Measurements from ENCODE around the gene NAXE.

The NAXE gene

DNA sequence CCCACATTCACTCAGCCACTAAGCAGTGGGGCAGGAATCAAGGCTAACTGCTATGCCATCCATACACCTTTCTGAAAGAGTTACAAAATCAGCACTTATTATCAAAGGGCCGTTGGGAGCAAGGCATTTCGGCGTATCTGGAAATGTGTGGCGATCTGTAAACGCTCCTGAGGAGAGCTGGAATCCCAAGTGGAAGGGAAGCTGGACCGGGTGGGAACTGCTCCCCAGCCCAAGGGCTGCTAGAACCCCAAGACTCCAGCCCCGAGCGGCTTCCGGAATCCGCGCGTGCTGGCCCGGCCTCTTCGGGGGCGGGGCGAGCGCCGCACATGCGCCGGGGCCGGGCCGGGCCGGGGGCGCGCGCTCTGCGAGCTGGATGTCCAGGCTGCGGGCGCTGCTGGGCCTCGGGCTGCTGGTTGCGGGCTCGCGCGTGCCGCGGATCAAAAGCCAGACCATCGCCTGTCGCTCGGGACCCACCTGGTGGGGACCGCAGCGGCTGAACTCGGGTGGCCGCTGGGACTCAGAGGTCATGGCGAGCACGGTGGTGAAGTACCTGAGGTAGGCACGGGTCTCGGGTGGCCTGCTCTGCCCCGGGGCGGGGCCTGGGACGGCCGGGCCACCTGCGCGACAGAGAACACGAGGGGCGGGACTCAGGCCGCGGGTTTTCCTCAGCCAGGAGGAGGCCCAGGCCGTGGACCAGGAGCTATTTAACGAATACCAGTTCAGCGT is at the start of gene NAXE:
Gene NAXE, plus strand, starts transcription at position 345 of the 726 bp plus-strand sequence. Its CDS starts 29 bp downstream, at position 374.
- peak within 1 kb of the TSS; percentile 76 for H3K4me3 ChIP-seq (ENCODE audit: low read depth, low read length)
- TF ChIP-seq, protein P1, sequence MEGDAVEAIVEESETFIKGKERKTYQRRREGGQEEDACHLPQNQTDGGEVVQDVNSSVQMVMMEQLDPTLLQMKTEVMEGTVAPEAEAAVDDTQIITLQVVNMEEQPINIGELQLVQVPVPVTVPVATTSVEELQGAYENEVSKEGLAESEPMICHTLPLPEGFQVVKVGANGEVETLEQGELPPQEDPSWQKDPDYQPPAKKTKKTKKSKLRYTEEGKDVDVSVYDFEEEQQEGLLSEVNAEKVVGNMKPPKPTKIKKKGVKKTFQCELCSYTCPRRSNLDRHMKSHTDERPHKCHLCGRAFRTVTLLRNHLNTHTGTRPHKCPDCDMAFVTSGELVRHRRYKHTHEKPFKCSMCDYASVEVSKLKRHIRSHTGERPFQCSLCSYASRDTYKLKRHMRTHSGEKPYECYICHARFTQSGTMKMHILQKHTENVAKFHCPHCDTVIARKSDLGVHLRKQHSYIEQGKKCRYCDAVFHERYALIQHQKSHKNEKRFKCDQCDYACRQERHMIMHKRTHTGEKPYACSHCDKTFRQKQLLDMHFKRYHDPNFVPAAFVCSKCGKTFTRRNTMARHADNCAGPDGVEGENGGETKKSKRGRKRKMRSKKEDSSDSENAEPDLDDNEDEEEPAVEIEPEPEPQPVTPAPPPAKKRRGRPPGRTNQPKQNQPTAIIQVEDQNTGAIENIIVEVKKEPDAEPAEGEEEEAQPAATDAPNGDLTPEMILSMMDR (IDR thresholded peaks at IDR 0.05; ENCODE audit: low read depth, low read length): no peak
- in situ Hi-C loops (cut with HindIII; ENCODE audit: low sequenced_read_pairs): no loop called here
- peak; percentile 43 for DNase-seq (ENCODE audit: low read depth, low spot score)

DNA sequence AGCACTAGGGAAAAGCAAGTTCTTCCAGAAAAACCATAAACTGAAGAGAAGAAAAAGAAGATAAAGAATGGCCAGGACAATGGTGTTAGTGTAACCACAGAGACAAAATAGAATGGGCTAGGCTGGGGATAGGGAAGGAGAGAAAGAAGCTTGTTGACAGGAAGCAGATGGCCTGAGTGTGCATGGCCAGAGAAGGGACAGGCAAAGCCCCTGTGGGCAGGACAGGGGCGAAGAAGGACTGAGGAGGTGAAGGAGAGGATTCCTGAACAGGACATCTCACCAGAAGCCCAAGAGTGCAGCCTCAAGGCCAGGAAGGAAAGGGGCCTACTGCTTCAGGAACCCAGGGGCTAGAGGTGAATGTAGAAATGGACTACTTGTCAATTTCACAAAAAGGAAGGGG is 48.5 kb upstream of the NAXE start:
- in situ Hi-C loops (cut with HindIII; ENCODE audit: low sequenced_read_pairs): no loop called here

DNA sequence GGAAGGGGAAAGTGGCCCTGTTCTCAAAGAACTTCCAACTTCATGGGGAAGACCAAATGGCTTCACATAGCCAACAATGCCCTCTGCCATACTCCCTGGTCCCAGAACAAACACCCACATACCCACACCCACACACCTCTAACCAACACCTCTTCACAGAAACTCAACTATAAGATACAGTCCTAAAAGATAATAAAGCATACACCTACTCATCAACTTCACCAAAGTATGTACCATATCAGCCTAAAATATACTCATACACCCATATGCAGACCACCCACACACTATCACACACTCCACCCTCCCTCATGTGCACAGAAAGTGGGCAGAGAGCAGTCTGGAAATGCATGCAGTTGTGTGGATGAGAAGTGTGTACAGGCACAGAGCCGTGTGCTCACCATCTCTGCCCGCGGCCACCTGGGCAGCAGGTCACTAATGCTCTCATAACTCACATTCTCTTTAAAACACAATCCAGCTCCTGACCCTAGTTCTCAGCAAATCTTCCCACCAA is 46.9 kb upstream of the NAXE start:
- no peak for DNase-seq (ENCODE audit: low read depth, low spot score)
- TF ChIP-seq, protein P1 (IDR thresholded peaks at IDR 0.05; ENCODE audit: low read depth, low read length): no peak
- in situ Hi-C loops (cut with HindIII; ENCODE audit: low sequenced_read_pairs): no loop called here
- no peak overlapping the region for H3K4me3 ChIP-seq (ENCODE audit: low read depth, low read length)

More for the DNA sequence above, 48.5 kb upstream of the NAXE start:
- TF ChIP-seq, protein P1 (IDR thresholded peaks at IDR 0.05; ENCODE audit: low read depth, low read length): no peak
- H3K4me3 ChIP-seq (ENCODE audit: low read depth, low read length): no peak overlapping the region
- no peak for DNase-seq (ENCODE audit: low read depth, low spot score)

DNA sequence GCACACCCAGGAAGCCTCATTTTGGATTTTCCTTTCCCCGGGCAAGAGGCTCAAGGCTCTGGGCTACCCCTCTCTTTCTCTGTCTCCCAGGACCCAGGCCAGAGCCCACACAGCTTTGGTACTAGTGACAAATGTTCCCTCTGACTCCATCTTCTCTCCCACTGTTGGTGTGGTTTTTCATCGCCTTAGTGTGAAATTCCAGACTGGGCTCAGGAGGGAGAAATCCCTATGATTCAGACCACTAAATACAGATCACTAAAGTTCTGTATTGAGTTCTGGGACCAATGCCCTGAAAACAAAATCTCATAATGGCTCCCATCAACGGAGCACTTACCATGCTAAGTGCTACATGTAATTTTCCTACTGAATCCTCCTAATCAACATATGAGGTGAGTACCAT is 45.3 kb upstream of the NAXE start:
- H3K4me3 ChIP-seq (ENCODE audit: low read depth, low read length): no peak overlapping the region
- TF ChIP-seq, protein P1 (IDR thresholded peaks at IDR 0.05; ENCODE audit: low read depth, low read length): no peak
- in situ Hi-C loops (cut with HindIII; ENCODE audit: low sequenced_read_pairs): no loop called here
- no peak for DNase-seq (ENCODE audit: low read depth, low spot score)

DNA sequence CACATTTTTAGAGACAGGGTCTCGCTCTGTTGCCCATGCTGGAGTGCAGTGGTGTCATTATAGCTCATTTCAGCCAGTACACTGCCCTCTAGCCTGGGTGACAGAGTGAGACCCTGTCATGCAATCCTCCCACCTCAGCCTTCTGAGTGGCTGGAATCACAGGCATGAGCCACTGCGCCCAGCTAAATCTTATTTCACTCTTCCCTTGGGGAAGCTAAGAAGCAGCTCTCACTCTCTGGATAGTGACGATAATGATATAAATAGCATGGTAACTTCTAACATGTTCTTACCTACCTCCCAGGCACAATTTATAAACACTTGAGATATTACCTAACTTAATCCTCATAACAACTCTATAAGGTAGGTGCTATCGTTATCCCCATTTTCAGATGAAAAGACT is 44.1 kb upstream of the NAXE start:
- TF ChIP-seq, protein P1 (IDR thresholded peaks at IDR 0.05; ENCODE audit: low read depth, low read length): no peak
- in situ Hi-C loops (cut with HindIII; ENCODE audit: low sequenced_read_pairs): no loop called here
- no peak overlapping the region for H3K4me3 ChIP-seq (ENCODE audit: low read depth, low read length)
- no peak for DNase-seq (ENCODE audit: low read depth, low spot score)

DNA sequence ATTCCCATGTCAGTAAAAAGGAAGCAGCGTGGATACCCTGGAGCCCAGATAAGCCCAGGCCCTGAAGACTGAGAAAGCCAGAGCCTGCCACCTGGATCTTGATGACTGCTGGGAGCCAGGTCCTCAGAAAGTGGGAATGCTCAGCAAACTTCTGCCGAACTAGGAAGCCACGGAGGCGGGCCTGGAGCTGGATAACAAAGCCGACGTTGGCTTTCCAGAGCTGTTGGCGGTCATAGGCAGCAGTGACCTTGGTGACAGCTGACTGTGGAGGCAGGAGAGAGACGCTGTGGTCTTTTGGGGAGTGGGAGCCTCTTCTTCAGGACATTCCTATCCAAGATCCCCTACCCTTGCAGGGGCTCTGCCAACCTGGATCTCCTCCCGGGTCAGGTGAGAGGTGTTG is 43.6 kb upstream of the NAXE start:
- H3K4me3 ChIP-seq (ENCODE audit: low read depth, low read length): no peak overlapping the region
- TF ChIP-seq, protein P1 (IDR thresholded peaks at IDR 0.05; ENCODE audit: low read depth, low read length): no peak
- in situ Hi-C loops (cut with HindIII; ENCODE audit: low sequenced_read_pairs): no loop called here
- DNase-seq (ENCODE audit: low read depth, low spot score): no peak

All from astrocyte of the spinal cord (primary cell).